Measurements from ENCODE around the gene RAC2. TPM values are rescaled to one million over a fixed set of nuclear protein-coding genes. Genes with fewer than 3 reads are reported as not detected.

The RAC2 gene
- total and polyA plus RNA-seq, 2 experiments from 2014 or later = 9.9 to 10.5 TPM

DNA sequence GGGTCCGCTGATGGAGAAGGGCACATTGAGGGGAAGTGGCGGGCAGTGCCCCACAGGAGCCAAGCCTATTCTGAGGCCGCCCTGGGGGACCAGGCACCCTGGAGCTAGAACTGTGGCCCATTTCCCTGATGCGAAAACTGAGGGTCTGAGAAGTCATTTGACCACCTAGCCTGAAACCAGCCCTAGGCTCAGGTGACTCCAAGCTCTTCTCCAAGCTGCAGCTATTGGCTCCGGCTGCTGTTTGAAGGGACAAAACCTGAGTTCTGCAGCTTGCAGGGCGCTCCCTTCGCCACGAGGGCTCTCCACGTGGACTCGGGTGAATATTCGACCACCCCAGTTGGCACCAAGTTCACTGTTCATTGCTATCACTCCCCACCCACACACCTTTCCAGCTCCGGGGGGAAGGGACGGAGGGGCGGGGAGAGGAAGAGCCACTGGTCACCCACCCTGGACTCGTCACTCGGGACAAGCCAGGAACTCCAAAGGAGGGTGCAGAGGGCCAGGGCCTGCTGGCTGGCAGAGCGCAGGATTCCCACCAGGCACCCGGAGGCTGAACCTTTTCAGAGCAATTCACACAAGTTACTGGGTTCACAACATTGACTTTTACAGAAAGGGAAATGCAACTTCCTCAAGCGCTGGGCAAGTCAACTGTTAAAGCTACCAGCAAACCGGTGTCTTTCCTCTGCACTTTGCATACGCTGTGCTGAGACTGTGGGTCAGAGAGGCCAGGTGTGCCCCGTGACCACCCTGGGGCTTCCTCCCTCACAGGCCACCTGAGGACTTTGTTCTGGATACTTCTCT lies 1.1 kb upstream of the RAC2 start:
- DNase-seq (ENCODE audit: low spot score) = no peak
- no peak overlapping the region for H3K4me3 ChIP-seq
- TF ChIP-seq EZH2phosphoT487 (IDR thresholded peaks at IDR 0.05; ENCODE audit: low read depth, severe bottlenecking, unreplicated experiment) (no peak), EZH2 (IDR thresholded peaks at IDR 0.05; ENCODE audit: borderline replicate concordance) (no peak)
- TF ChIP-seq, protein P1, sequence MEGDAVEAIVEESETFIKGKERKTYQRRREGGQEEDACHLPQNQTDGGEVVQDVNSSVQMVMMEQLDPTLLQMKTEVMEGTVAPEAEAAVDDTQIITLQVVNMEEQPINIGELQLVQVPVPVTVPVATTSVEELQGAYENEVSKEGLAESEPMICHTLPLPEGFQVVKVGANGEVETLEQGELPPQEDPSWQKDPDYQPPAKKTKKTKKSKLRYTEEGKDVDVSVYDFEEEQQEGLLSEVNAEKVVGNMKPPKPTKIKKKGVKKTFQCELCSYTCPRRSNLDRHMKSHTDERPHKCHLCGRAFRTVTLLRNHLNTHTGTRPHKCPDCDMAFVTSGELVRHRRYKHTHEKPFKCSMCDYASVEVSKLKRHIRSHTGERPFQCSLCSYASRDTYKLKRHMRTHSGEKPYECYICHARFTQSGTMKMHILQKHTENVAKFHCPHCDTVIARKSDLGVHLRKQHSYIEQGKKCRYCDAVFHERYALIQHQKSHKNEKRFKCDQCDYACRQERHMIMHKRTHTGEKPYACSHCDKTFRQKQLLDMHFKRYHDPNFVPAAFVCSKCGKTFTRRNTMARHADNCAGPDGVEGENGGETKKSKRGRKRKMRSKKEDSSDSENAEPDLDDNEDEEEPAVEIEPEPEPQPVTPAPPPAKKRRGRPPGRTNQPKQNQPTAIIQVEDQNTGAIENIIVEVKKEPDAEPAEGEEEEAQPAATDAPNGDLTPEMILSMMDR (IDR thresholded peaks at IDR 0.05; ENCODE audit: poor library complexity) = no peak
- no peaks in the 10 kb centered on the region for H3K36me3 ChIP-seq (replicated peaks; ENCODE audit: insufficient read depth, low read depth)
- no peaks in the 10 kb centered on the region for H3K9me2 ChIP-seq (replicated peaks; ENCODE audit: insufficient read depth)
- H3K27ac ChIP-seq = no peak overlapping the region
- no peaks in the 10 kb centered on the region for H4K20me1 ChIP-seq (ENCODE audit: insufficient read depth, poor library complexity, severe bottlenecking)
- no peaks in the 10 kb centered on the region for H3K79me2 ChIP-seq
- H3K27me3 ChIP-seq = no peaks in the 10 kb centered on the region
- 81% methylated on average over 22 of the region's 22 CpGs for WGBS (ENCODE audit: low lambda C conversion rate, missing lambda C conversion rate)
- H3K9me3 ChIP-seq (ENCODE audit: low read depth) = no peaks in the 10 kb centered on the region
- H3K4me2 ChIP-seq = no peak overlapping the region
- peaks cover 3% of the 10 kb centered on the region for H3K4me1 ChIP-seq (ENCODE audit: insufficient read depth)
- no peak overlapping the region for H2AFZ ChIP-seq

DNA sequence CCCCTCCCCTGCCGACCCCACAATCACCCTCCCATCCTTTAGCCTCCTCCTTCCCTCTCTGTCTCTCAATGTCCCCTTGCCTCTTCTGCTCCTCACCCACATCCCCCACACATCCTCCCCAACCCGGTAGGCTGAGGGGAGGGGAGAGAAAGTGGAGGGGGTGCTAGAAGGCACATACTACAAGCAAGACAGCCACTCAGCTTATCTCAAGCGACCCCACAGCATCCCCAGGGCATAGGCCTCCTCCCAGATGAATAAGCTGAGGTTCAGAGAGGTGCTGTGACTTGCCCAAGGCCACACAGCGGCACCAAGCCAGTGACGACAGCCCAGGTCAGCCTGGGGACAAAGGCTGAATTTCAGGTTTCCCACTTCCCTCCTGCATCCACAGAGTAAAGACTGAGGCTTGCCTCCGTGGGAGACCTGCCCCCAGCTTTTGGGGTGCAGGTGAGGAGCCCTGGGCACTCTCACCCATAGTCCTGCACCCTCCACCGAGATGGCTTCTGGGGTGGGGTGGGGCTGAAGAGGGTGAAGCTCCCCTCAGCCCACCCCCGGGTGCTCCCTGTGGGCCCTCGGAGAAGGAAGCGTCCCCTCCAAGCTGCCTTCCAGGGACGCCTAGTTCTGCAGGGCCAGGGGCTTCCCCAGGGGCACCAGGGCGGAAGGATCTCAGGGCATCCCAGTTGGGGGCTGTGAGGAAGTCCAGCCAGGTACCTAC lies 511 bp downstream of the RAC2 start:
- Histone ChIP-seq H3K4me2 (peak overlapping the region; percentile 61), H3K4me1 (ENCODE audit: insufficient read depth) (peaks cover 3% of the 10 kb centered on the region), H4K20me1 (ENCODE audit: insufficient read depth, poor library complexity, severe bottlenecking) (no peaks in the 10 kb centered on the region), H3K4me3 (no peak overlapping the region), H2AFZ (peak overlapping the region; percentile 9), H3K9me3 (ENCODE audit: low read depth) (no peaks in the 10 kb centered on the region), H3K27me3 (no peaks in the 10 kb centered on the region), H3K9me2 (replicated peaks; ENCODE audit: insufficient read depth) (no peaks in the 10 kb centered on the region), H3K36me3 (replicated peaks; ENCODE audit: insufficient read depth, low read depth) (no peaks in the 10 kb centered on the region), H3K79me2 (no peaks in the 10 kb centered on the region), H3K27ac (no peak overlapping the region)
- TF ChIP-seq EZH2 (IDR thresholded peaks at IDR 0.05; ENCODE audit: borderline replicate concordance) = no peak
- 80% methylated on average over 12 of the region's 12 CpGs for WGBS (ENCODE audit: low lambda C conversion rate, missing lambda C conversion rate)
- no peak for DNase-seq (ENCODE audit: low spot score)

DNA sequence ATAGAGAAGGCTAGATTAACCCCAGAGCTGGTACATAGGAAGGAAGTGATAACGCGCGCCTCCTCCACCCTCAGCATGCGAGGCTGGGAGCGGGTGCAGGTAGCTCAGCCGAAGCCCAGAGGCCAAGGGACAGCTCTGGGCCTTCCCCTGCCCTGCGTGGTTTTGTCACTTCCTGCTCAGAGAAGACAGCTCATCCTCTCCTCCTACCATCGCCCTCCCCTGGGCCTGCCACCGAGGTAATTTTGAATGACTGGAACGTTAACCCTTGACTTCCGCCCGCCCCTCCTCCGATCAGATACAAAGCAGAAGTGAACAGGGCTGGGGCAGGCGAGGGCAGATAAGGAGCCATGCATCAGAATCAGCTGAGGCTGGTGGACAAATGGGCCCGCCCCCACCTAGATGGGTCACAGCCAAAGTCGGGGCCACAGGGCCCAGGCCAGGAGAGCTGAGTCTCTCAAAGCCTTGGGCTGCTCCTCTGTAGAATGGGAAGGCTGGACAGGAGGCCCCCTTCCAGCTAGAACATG lies 1.6 kb downstream of the RAC2 start:
- no peak overlapping the region for H3K4me3 ChIP-seq
- H3K27ac ChIP-seq = no peak overlapping the region
- no peak overlapping the region for H2AFZ ChIP-seq
- H3K9me2 ChIP-seq (replicated peaks; ENCODE audit: insufficient read depth) = no peaks in the 10 kb centered on the region
- H3K27me3 ChIP-seq = no peaks in the 10 kb centered on the region
- H3K79me2 ChIP-seq = no peaks in the 10 kb centered on the region
- no peak overlapping the region for H3K4me2 ChIP-seq
- H3K36me3 ChIP-seq (replicated peaks; ENCODE audit: insufficient read depth, low read depth) = no peaks in the 10 kb centered on the region
- TF ChIP-seq EZH2 (IDR thresholded peaks at IDR 0.05; ENCODE audit: borderline replicate concordance) = no peak
- 60% methylated on average over 15 of the region's 16 CpGs for WGBS (ENCODE audit: low lambda C conversion rate, missing lambda C conversion rate)
- peaks cover 3% of the 10 kb centered on the region for H3K4me1 ChIP-seq (ENCODE audit: insufficient read depth)
- no peaks in the 10 kb centered on the region for H3K9me3 ChIP-seq (ENCODE audit: low read depth)
- no peaks in the 10 kb centered on the region for H4K20me1 ChIP-seq (ENCODE audit: insufficient read depth, poor library complexity, severe bottlenecking)
- peak; percentile 40 for DNase-seq (ENCODE audit: low spot score)

GRCh38 chr22:37241351-37242142 lies 2.5 kb downstream of the RAC2 start:
- Histone ChIP-seq H3K79me2 (no peaks in the 10 kb centered on the region), H3K9me2 (replicated peaks; ENCODE audit: insufficient read depth) (no peaks in the 10 kb centered on the region), H3K27ac (no peak overlapping the region), H4K20me1 (ENCODE audit: insufficient read depth, poor library complexity, severe bottlenecking) (no peaks in the 10 kb centered on the region), H3K27me3 (no peaks in the 10 kb centered on the region), H3K4me3 (no peak overlapping the region), H3K36me3 (replicated peaks; ENCODE audit: insufficient read depth, low read depth) (no peaks in the 10 kb centered on the region), H2AFZ (no peak overlapping the region), H3K9me3 (ENCODE audit: low read depth) (no peaks in the 10 kb centered on the region), H3K4me1 (ENCODE audit: insufficient read depth) (peaks cover 3% of the 10 kb centered on the region), H3K4me2 (no peak overlapping the region)
- no peak for DNase-seq (ENCODE audit: low spot score)
- TF ChIP-seq EZH2phosphoT487 (IDR thresholded peaks at IDR 0.05; ENCODE audit: low read depth, severe bottlenecking, unreplicated experiment) (no peak), EZH2 (IDR thresholded peaks at IDR 0.05; ENCODE audit: borderline replicate concordance) (no peak)
- TF ChIP-seq, protein P1 (IDR thresholded peaks at IDR 0.05; ENCODE audit: poor library complexity) = no peak
- 81% methylated on average over 19 of the region's 19 CpGs for whole genome bisulfite sequencing (ENCODE audit: low lambda C conversion rate, missing lambda C conversion rate)
